Measurements from ENCODE around the gene HSD17B8.
"Not testable (repeated sequence)": the region's sequence is repeated elsewhere in the genome, so short reads cannot be mapped to it uniquely, and the experiment has no call there.

HSD17B8 gene

DNA sequence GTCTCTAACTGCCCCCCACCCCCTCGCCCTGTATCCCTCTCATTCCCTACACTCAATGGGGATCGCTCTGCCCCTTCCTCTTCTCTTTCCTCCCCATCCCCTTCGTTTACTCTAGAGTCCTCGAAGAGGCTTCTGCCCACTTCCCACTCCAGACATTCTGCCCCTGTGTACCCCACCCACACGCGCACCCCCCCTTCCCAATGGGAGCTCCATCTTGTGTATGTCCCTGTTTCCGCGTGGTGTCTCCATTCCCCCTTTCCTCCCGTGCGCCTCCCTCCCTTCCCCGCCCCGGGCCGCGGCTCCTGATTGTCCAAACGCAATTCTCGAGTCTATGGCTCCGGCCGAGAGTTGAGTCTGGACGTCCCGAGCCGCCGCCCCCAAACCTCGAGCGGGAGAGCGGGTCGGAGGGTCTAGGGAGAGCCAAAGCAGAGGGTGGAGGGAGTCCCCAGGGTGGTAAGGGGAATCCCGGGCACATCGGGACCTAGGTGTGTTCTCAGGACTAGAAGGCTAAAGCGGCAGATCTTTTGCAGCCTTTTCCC is 3.2 kb downstream of the HSD17B8 start:
- no peak for DNase-seq

DNA sequence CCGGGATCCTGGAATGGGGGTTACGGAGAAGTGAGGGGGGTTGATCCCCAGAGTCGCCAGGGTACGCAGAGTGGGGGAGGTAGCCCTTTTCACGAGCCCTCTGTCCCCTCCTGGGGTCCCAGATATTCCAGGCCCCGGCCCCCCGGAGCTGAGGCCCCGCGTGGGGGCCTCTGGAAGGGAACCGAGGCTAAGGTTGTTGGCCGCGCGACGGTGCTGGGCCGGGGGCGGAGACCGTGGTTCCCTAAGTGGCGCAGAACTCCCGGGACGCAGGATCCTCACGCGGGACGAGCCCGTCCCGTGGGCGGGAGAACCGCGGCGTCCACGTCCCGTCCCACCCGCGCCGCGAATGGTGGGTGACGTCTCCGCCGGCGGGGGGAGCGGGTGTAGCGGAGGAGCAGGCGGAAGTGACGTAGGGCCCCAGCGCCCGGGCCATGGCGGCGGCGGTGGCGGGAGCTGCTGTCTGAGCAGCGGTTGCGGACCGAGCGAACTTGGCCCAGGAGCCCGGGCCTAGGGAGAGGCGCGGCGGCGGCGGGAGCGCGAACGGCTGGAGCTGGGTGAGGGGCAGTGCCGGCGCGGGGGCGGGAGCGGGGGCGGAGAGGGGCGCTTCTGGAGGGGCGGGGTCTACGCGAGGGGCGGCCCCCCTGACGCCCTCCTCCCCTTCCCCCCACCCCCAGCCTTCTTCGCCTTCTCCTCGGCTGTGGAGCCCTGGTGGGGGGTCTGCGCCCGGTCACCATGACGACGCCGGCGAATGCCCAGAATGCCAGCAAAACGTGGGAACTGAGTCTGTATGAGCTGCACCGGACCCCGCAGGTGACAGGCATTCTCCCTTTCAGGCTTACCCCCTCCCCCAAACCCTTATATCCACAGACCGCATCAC is 3.9 kb downstream of the HSD17B8 start, which contains the start of gene RING1:
Gene RING1 (plus strand): TSS at position 410 of the 877 bp plus-strand sequence. CDS start 323 bp downstream, at position 733.
- DNase-seq, result peak; percentile 81

DNA sequence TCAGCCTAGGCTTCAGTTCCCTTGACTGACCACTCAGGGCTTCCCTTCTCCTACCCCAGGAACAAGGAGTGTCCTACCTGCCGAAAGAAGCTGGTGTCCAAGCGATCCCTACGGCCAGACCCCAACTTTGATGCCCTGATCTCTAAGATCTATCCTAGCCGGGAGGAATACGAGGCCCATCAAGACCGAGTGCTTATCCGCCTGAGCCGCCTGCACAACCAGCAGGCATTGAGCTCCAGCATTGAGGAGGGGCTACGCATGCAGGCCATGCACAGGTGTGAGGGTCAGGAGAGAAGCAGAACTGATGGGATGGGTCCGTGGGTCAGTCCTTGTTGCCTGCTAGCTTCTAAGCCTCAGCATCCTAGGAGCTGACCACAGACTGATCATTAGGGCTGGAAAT is 5.4 kb downstream of the HSD17B8 start:
- no peak for DNase-seq

DNA sequence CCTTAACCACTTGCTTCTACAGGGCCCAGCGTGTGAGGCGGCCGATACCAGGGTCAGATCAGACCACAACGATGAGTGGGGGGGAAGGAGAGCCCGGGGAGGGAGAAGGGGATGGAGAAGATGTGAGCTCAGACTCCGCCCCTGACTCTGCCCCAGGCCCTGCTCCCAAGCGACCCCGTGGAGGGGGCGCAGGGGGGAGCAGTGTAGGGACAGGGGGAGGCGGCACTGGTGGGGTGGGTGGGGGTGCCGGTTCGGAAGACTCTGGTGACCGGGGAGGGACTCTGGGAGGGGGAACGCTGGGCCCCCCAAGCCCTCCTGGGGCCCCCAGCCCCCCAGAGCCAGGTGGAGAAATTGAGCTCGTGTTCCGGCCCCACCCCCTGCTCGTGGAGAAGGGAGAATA is 6.7 kb downstream of the HSD17B8 start:
- no peak for DNase-seq

DNA sequence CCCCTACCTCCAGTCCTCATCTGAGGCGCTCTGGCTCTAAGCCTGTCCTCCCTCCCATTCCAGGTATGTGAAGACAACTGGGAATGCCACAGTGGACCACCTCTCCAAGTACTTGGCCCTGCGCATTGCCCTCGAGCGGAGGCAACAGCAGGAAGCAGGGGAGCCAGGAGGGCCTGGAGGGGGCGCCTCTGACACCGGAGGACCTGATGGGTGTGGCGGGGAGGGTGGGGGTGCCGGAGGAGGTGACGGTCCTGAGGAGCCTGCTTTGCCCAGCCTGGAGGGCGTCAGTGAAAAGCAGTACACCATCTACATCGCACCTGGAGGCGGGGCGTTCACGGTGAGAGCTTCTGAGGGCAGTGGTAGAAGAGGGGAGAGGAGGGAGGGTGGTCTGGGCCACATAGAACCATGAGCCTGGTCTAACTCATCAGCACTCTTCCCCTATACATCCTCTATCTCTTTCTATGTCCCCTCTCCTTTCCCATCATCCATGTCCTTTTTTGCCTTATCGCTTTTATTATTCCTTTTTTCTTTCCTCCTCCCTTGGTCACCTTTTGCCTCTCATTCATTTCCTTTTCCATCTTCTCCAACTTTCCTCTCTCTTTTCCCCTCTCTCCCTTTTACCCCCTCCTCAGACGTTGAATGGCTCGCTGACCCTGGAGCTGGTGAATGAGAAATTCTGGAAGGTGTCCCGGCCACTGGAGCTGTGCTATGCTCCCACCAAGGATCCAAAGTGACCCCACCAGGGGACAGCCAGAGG is 7.4 kb downstream of the HSD17B8 start:
- DNase-seq, result no peak

DNA sequence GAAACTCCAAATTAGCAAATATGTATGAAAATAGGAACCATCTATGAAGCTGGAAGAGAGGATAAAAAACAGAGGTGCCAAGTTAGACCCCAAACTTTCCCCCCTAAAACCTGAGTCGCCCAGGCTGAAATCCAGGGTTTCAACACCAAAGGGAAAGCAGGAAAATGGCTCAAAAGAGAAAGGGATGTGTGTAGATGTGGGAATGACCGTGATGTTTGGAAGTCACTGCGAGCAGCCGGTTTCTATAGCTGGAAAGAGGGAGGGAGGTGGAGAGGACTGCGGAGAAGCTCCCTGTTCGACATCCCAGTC is 8.4 kb downstream of the HSD17B8 start:
- DNase-seq, result peak; percentile 44

DNA sequence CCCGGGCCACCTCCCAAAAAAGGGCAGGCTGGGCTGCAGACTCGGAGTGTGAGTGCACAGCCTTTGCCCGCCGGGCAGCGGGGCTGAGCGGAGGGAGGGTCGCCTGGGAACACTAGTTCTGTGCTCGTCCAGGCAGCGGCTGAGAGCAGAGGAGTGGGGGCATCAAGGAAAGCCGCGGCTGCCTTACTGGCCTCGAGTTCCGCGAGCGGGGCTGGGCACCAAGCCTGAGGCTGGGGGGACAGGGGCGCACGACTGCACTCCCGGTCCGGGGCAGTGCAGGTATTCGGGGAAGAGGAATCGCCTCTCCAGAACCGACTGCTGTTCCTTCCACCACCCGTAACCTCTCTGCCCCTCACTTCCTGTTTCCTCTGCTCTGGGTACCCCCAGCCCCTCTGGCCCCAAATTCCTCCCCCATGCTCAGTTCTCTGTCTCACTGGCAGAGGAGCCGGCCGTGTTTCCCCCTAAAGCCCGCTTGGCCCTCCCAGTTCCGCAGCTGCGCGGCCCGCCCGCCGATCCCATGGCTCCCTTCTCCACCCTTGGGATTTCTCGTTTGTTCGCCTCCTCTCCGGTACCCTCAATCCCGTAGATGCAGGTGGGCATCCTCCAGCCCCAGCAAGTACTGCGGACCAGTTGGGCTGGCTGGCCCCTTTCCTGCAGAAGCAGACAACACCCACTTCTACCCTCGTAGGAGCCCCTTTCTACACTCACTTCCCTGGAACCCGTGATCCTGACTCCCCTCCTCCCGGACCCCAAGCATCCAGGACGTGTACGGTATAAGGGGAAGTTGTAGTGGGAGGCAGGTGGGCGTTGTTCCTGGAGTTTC is 8.9 kb downstream of the HSD17B8 start:
- peak; percentile 48 for DNase-seq

DNA sequence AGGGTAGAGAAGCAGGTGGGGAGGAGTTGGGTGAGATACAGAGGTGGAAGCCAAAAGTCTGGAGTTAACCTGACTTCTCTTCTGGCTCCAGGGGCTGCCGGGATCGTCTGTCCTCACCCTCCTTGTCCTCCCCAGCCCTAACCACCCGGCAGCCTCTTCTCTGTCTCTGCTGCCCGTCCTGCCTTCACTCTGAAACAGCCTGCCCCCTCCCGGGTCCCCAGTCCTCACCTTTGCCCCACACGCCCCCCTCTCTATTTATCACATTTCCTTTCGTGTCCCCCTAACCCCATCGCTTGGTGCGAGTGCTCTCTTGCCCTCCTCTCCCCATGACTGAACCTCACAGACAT is 9.5 kb downstream of the HSD17B8 start:
- no peak for DNase-seq

DNA sequence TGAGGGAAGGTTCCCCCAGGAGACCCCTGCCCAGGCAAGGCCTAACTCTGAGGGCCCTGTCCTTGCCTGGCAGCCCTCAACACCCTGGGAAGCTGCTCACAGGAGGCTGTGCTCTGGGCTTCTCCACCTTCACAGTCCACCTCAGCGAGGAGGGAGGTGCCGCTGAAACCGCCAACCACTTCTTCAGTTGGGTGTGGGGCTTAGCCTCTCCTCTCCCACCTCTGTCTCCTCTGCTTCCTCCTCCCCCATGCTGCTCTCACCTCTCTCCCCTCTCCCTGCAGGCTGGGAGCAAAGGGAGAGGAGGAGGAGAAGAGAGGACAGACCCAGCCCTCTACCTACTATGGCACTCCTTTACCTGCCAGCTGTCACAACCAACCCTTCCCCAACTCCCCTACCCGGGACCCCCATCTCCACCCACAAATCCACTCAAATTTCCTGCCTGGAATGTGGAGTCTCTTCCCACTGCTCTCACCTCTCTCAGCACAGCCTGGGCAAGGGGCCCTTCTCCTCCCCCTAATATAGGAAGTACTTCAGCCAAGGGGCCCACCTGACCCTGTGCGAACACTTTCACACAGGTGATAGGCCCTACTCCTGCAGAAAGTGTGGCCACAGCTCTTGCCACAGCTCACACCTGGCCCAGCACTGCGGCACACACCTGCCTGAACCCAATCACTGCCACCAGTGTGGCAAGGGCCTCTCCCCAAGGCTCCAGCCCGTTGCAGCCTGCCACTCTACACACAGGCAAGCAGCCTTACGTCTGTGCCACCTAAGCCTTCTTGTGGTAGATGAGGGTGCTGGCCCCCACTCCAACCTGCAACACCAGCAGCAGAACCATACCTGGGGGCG is 11.0 kb downstream of the HSD17B8 start:
- DNase-seq, result no peak

DNA sequence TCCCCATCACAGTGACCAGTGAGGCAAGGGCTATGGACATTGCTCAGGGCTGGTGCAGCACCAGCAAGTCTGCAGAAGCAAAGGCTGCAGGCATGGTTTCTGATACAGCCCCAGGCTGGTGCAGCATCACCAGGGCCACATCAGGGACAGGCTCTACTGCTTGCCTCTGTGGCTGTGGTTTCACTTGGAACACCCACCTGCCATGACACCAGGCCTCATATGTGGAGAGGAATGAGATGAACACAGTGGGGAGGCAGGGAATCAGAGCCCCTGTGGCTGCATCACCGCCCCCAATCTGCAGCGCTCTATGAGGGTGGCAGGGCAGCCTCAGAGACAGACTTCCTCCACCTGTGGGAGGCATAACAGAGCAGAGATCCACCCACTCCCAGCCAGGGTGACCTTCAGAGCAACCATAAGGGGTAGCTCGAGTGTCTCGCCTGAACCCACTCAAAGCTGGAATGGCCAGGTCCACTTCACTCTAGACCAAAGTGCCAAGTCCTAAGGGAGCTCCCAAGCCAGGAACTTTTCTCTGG is 11.7 kb downstream of the HSD17B8 start:
- no peak for DNase-seq

DNA sequence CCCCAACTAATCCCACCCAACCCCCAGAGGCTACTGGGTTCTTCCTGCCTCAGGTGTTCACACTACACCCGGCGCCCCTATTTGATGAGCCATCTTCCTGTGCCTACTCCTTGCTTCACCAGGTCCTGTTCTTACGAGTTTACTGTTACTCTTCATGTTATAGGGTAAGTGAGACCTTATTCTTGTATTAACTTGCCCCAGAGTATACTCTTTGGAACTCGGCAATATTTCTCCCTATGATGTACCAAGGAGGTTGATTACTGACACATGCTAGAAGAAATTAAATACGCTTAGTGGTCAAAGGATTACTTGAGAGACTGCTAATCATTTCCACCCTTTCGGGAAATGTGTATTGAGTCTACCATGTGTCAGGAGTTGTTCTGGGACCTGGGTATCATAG is 12.8 kb downstream of the HSD17B8 start:
- DNase-seq, result no peak

DNA sequence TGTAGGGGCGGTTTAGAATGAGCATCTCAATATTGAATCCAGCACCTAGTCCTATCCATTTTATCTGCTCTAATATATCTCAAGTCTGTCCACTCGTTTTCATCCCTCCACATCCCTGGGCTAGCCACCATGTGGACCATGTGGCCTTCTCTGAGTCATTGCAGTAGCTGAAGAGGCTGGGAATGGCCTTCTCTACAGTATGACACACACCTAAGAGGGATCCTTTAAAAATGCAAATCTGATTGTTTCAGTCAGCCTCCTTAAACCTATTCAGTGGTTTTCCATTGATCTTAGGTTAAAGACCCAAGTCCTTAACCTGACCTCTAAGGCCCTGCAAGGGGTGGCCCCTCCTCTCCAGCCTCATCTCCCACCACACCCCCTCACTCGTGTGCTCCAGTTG is 13.2 kb downstream of the HSD17B8 start:
- no peak for DNase-seq

DNA sequence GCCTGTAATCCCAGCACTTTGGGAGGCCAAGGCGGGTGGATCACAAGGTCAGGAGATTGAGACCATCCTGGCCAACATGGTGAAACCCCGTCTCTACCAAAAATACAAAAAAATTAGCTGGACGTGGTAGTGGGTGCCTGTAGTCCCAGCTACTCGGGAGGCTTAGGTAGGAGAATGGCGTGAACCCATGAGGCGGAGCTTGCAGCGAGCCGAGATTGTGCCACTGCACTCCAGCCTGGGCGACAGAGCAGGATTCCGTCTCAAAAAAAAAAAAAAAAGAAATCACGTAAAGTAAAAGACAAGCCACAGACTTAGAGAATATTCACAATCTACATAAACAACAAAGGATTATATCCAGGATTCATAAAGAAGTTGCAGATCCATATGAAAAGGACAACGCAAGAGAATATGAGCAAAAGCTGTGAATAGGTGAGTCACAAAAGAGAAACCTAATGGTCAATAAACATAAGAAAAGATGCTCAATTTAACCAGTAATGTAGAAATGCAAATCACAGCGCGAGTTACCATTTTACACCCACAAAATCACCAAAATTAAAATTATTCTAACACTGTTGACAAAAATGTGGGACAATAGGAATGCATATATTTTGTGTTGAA is 22.2 kb downstream of the HSD17B8 start:
- not testable (repeated sequence) for DNase-seq

DNA sequence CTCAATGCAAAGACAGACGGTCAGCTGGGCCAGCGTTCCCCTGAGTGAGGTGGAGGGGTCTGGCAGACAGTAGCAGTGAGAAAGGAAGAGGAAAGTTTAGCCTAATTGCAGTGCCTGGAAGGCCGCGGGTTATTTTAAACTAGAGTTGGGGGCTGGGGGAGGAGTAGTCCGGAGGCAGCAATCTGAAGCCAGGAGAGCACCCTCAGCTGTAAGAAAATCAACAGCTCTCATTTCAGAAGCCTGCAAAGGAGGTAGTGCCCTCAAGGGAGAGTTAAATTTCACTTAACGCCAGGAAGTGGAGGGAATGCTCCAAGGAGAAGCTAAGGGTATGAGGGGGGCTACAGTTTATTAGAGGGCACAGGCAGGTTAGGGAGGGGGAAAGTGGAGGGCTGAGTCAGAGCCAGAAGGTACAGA is 30.8 kb downstream of the HSD17B8 start:
- peak; percentile 95 for DNase-seq

DNA sequence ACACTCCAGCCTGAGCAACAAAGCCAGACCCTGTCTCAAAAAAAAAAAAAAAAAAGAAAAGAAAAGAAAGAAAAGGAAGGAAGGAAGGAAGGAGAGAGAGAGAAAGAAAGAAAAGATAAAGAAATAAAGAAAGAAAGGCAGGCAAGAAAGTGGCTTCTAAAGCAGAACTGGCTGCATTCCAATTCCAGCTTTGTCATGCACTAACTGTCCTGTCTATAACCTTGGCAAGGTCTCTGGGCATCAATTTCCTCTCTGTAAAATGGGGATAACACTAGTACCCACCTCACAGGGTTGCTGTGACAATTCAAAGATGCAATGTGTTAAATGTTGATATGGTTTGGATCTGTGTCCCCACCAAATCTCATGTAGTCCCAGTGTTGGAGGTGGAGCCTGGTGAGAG is 31.9 kb downstream of the HSD17B8 start:
- no peak for DNase-seq

DNA sequence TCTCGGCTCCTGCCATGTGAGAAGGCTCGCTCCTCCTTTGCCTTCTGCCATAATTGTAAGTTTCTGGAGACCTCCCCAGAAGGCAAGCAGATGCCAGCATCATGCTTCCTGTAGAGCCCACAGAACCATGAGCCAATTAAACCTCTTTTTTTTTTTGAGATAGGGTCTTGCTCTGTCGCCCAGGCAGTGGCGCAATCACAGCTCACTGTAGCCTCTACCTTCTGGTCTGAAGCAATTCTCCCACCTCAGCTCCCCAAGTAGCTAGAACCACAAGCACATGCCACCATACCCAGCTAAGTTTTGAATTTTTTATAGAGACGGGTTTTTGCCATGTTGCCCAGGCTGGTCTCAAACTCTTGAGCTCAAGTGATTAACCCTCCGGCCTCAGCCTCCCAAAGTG is 32.4 kb downstream of the HSD17B8 start:
- no peak for DNase-seq

DNA sequence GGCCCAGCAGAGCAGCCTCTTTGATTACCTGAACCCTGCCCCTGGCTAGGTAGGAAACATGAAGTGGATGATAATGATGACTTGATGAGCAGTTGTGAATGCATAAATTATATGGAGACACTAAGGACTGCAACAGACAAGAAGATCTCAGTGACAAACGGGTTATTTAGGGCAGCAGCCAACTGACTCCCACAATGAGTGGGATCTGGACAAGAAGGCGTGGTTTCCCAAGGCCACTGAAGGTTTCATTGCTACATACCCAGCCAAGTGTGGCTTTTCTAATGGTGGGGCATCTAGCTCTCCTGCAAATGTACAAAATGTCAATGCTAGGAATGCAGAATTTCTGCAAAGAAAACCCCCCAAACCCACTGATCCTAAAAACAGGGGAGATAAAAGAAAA is 33.3 kb downstream of the HSD17B8 start:
- DNase-seq, result no peak

DNA sequence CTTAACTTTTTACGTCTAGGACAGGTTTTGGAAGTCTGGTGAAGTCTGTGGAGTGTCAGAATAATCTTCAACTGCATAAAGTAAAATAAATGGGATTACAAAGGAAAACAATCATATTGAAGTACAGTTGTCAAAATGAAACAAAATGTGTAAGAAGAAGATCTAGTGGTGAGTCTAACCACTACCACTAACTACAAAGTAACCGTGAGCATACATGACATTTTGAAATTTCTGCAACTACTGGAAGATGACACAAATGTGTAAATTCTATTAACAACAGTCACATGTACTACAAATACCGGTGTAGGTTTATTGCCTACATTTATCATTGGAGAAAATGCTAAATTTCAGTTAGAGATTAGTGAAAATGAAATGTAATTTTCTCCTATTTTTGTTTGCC is 37.5 kb downstream of the HSD17B8 start:
- DNase-seq, result no peak

DNA sequence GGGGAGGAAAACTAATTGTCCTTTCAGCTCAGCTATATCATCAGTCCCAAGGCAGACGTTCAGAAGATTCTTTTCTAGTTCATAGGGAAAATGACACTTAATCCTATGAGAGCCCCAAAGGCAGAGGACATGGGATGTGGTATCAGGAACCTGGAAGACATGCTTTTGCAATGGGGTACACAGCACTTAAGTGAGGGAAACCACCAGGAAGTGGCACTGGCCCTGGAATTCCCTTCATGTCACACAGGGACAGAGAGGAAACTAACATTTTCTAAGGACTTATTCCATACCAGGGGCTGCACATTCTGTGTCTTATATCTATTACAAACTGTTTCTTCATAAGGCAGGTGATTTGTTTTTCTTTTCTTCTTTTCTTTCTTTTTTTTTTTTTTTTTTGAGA is 39.0 kb downstream of the HSD17B8 start:
- DNase-seq, result no peak

DNA sequence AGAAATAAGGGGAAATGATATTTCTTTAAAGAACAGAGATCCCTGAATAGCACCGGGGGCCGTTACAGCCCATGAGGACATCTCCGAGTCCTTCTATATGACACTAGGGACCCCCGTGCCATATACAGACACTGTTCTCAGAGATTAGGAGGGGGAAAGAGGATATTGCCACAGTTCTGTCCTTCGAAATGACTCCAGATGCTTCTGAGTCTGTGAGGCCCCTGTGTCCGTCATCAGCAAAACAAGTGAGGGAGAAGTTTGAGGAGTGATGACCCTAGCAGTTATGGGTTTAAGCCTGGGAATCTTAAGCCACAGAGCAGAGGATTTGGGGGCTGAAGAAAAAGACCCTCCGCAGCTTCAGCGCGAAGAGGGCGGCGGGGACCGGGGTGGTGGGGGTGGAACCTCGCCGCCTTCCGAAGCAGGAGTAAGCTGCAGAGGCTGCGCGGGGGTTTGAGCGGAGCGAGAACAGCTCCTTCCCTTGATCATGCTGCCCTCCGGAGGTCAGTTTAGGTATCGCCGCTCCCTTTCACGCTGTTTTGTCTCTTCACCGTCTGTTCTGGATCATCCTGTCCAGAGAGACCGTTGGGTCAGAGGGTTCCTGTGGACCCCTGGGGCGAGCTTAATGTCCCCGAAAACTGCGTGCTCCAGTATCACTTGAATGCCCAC is 43.7 kb downstream of the HSD17B8 start:
- peak; percentile 87 for DNase-seq

DNA sequence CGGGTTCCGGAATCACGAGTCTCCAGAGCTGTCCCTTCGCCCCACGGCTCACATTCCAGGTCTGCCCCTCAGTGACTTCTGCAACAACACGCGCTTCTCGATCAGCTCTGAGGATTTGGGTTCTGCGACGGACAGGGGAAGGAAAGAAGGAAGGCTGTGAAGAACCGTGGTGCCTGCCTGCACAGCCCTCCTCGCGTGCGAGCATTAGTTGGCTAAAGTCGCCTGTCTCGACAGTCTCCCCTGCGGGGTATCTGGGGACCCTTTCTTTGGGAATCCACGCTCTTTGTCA is 44.1 kb downstream of the HSD17B8 start:
- peak; percentile 71 for DNase-seq
